AG09319 (cell line): ENCODE measurements around the gene UNC13B.
"Not testable (repeated sequence)": the region's sequence is repeated elsewhere in the genome, so short reads cannot be mapped to it uniquely, and the experiment has no call there.

Source experiments
- DNase-seq: peaks from one replicate; pipeline ENCODE4 v3.0.0-alpha.2; 2010; ENCODE audit warnings: low read depth; ENCODE audit errors: extremely low read depth
- TF ChIP-seq, protein P1 (sequence below): IDR thresholded peaks from 2 replicates; pipeline ENCODE4 v1.5.1; 2011; ENCODE audit warnings: low read depth, mild to moderate bottlenecking, inconsistent platforms, low read length, moderate library complexity

Gene UNC13B

GRCh38 chr9:35116898-35117551 lies 44.8 kb upstream of the UNC13B start:
- peak; percentile 95 for DNase-seq
- TF ChIP-seq, protein P1, sequence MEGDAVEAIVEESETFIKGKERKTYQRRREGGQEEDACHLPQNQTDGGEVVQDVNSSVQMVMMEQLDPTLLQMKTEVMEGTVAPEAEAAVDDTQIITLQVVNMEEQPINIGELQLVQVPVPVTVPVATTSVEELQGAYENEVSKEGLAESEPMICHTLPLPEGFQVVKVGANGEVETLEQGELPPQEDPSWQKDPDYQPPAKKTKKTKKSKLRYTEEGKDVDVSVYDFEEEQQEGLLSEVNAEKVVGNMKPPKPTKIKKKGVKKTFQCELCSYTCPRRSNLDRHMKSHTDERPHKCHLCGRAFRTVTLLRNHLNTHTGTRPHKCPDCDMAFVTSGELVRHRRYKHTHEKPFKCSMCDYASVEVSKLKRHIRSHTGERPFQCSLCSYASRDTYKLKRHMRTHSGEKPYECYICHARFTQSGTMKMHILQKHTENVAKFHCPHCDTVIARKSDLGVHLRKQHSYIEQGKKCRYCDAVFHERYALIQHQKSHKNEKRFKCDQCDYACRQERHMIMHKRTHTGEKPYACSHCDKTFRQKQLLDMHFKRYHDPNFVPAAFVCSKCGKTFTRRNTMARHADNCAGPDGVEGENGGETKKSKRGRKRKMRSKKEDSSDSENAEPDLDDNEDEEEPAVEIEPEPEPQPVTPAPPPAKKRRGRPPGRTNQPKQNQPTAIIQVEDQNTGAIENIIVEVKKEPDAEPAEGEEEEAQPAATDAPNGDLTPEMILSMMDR = peak; percentile 96

GRCh38 chr9:35134920-35135319 lies 26.9 kb upstream of the UNC13B start:
- TF ChIP-seq, protein P1 = no peak
- no peak for DNase-seq

DNA sequence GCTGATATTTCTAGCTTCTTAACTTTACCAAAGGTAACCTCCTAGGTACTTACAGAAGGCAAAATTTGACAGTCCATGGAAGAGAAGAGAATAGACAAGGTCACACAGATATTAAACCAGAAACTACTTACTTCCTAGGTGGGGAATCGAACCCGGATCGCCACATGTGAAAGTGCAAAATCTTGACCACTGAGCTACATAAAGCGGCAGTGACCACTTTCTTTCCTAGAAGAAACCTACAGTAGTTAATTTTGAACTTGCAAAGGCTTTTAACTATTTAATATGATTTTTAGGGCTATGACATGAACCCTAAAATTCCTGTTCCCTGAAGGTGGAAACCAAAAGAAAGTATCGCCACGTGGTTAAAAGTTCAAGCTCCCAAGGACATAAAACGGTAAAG lies 25.8 kb upstream of the UNC13B start:
- TF ChIP-seq, protein P1 = no peak
- no peak for DNase-seq

GRCh38 chr9:35136866-35137265 lies 24.9 kb upstream of the UNC13B start:
- DNase-seq = no peak
- TF ChIP-seq, protein P1 = no peak

DNA sequence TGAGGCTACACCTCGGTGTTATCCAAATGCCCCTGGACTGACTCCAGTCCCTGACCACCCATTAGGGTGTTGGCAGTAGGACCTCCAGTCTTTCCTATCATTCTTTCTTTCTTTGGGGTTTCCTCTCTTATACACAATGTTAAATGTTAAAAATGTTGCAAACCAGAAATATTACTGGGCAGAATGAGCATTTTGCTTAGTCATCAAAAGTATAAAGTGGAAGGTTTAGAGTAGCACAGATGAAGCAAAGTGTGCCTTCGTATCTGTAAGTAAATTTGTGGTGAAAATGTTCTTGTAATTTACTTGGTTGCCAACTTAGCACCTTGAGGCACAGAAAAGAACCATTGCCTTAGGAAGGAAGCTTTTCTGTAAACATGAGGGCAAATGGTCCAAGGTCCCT lies 21.7 kb upstream of the UNC13B start:
- TF ChIP-seq, protein P1 = no peak
- no peak for DNase-seq

DNA sequence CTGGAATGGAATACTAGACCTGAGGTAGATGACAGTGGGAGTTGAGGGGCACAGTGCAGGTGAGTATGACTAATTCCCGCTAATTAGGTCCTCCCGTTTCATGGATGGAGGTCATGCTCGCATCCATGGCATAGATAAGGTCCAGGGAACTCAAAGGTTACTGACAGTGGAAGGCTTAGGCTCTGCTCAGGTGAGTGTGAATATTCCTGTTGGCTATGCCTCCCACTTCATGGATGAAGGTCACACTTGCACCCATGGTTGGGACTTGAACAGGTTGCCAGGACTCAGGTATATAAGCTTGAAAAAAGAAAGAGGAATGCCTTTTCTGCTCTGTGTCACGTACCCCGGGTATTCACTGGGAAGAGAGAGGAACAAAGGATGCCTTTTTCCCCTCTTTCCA lies 19.8 kb upstream of the UNC13B start:
- TF ChIP-seq, protein P1 = no peak
- DNase-seq = no peak

- not testable (repeated sequence) for DNase-seq
Measured at GRCh38 chr9:35147941-35148563, 13.8 kb upstream of the UNC13B start.

GRCh38 chr9:35152926-35153325 lies 8.9 kb upstream of the UNC13B start:
- DNase-seq = no peak
- TF ChIP-seq, protein P1 = no peak
